Activated CD4-positive, alpha-beta T cell treated with anti-CD3 and anti-CD28 coated beads, Interleukin-2, amount 50 U/mL, for 1 hour (primary cell): ENCODE data around the gene IGF2.
"Not testable (repeated sequence)": the region's sequence is repeated elsewhere in the genome, so short reads cannot be mapped to it uniquely, and the experiment has no call there.

Experiments used
- DNase-seq: peaks from one replicate; pipeline ENCODE4 v3.0.0-alpha.2; 2020

IGF2 gene

GRCh38 chr11:2136209-2136951 is 2.8 kb downstream of the IGF2 start:
- no peak for DNase-seq

- DNase-seq, result no peak
Observed at GRCh38 chr11:2135648-2136201, 3.5 kb downstream of the IGF2 start.

- no peak for DNase-seq
Observed at GRCh38 chr11:2135018-2135569, 4.1 kb downstream of the IGF2 start.

GRCh38 chr11:2134022-2135010 is 4.9 kb downstream of the IGF2 start:
- no peak for DNase-seq

GRCh38 chr11:2133241-2134021 is 5.8 kb downstream of the IGF2 start:
- no peak for DNase-seq

- DNase-seq, result no peak
Observed at GRCh38 chr11:2132874-2133240, 6.3 kb downstream of the IGF2 start.

- DNase-seq, result no peak
Observed at GRCh38 chr11:2132246-2132645, 6.9 kb downstream of the IGF2 start.

- no peak for DNase-seq
Observed at GRCh38 chr11:2131371-2132236, 7.6 kb downstream of the IGF2 start.

- no peak for DNase-seq
Observed at GRCh38 chr11:2130881-2131352, 8.3 kb downstream of the IGF2 start.

- no peak for DNase-seq
Observed at GRCh38 chr11:2129699-2130366, 9.4 kb downstream of the IGF2 start.

GRCh38 chr11:2129308-2129698 is 9.9 kb downstream of the IGF2 start:
- no peak for DNase-seq

- DNase-seq, result no peak
Observed at GRCh38 chr11:2128511-2129307, 10.5 kb downstream of the IGF2 start.

GRCh38 chr11:2128130-2128510 is 11.1 kb downstream of the IGF2 start:
- no peak for DNase-seq

GRCh38 chr11:2127482-2128129 is 11.6 kb downstream of the IGF2 start:
- no peak for DNase-seq

- no peak for DNase-seq
Observed at GRCh38 chr11:2126520-2127085, 12.6 kb downstream of the IGF2 start.

- DNase-seq, result not testable (repeated sequence)
Observed at GRCh38 chr11:2124736-2125484, 14.3 kb downstream of the IGF2 start.

GRCh38 chr11:2123628-2123960 is 15.6 kb downstream of the IGF2 start:
- DNase-seq, result no peak

GRCh38 chr11:2122907-2123627 is 16.1 kb downstream of the IGF2 start:
- no peak for DNase-seq
